Measurements from ENCODE around the gene LRP8. TPM values are rescaled to one million over a fixed set of nuclear protein-coding genes. Genes with fewer than 3 reads are reported as not detected.

Gene LRP8
- total and polyA plus RNA-seq, 4 donors = 2.6 to 20.0 (median 9.6) TPM

GRCh38 chr1:53265581-53265980 lies 62.3 kb downstream of the LRP8 start:
- no peak for TF ChIP-seq CTCF (IDR thresholded peaks at IDR 0.05; ENCODE audit: control extremely low read depth, extremely low read depth)
- no peak for DNase-seq
- Histone ChIP-seq H3K27ac (ENCODE audit: low read depth in 1 of 2, low read length in 1 of 2) (no peak overlapping the region), H3K9ac (ENCODE audit: insufficient read depth in 1 of 2, low read length in 2 of 2) (no peak overlapping the region), H3K9me3 (ENCODE audit: control insufficient read depth in 4 of 4, insufficient read depth in 3 of 4, low read length in 3 of 4) (no peaks in the 10 kb centered on the region), H3K4me1 (ENCODE audit: control insufficient read depth in 5 of 5, insufficient read depth in 5 of 5, low read length in 5 of 5) (no peaks in the 10 kb centered on the region), H3K36me3 (ENCODE audit: control insufficient read depth in 4 of 4, insufficient read depth in 4 of 4, low read length in 4 of 4) (peaks cover 0 to 7% (median 3%) of the 10 kb centered on the region in 4 donors), H3K4me3 (no peak overlapping the region), H3K27me3 (ENCODE audit: control insufficient read depth in 3 of 3, insufficient read depth in 3 of 3, low read length in 2 of 3) (no peaks in the 10 kb centered on the region)
- 94 to 97% methylated on average over 4 of the region's 4 CpGs for WGBS, 2 donors
- ATAC-seq (ENCODE audit: insufficient read depth, low FRiP score) = no peak

GRCh38 chr1:53264048-53264447 lies 63.8 kb downstream of the LRP8 start:
- TF ChIP-seq CTCF (IDR thresholded peaks at IDR 0.05; ENCODE audit: control extremely low read depth, extremely low read depth) = no peak
- no peak overlapping the region for H3K9ac ChIP-seq (ENCODE audit: insufficient read depth in 1 of 2, low read length in 2 of 2)
- H3K4me3 ChIP-seq = no peak overlapping the region
- H3K9me3 ChIP-seq (ENCODE audit: control insufficient read depth in 4 of 4, insufficient read depth in 3 of 4, low read length in 3 of 4) = no peaks in the 10 kb centered on the region
- ATAC-seq (ENCODE audit: insufficient read depth, low FRiP score) = no peak
- no peak for DNase-seq
- H3K27ac ChIP-seq (ENCODE audit: low read depth in 1 of 2, low read length in 1 of 2) = no peak overlapping the region
- H3K27me3 ChIP-seq (ENCODE audit: control insufficient read depth in 3 of 3, insufficient read depth in 3 of 3, low read length in 2 of 3) = no peaks in the 10 kb centered on the region
- 97 to 99% methylated on average over 11 of the region's 11 CpGs for WGBS, 2 donors
- H3K36me3 ChIP-seq (ENCODE audit: control insufficient read depth in 4 of 4, insufficient read depth in 4 of 4, low read length in 4 of 4) = peaks cover 0 to 11% (median 3%) of the 10 kb centered on the region in 4 donors
- no peaks in the 10 kb centered on the region for H3K4me1 ChIP-seq (ENCODE audit: control insufficient read depth in 5 of 5, insufficient read depth in 5 of 5, low read length in 5 of 5)

- peaks cover 0 to 11% (median 3%) of the 10 kb centered on the region in 4 donors for H3K36me3 ChIP-seq (ENCODE audit: control insufficient read depth in 4 of 4, insufficient read depth in 4 of 4, low read length in 4 of 4)
- WGBS, 2 donors = 94 to 98% methylated on average over 3 of the region's 3 CpGs
- DNase-seq (no peak), ATAC-seq (ENCODE audit: insufficient read depth, low FRiP score) (no peak)
- no peaks in the 10 kb centered on the region for H3K9me3 ChIP-seq (ENCODE audit: control insufficient read depth in 4 of 4, insufficient read depth in 3 of 4, low read length in 3 of 4)
- no peak for TF ChIP-seq CTCF (IDR thresholded peaks at IDR 0.05; ENCODE audit: control extremely low read depth, extremely low read depth)
- H3K9ac ChIP-seq (ENCODE audit: insufficient read depth in 1 of 2, low read length in 2 of 2) = no peak overlapping the region
- no peak overlapping the region for H3K4me3 ChIP-seq
- no peaks in the 10 kb centered on the region for H3K27me3 ChIP-seq (ENCODE audit: control insufficient read depth in 3 of 3, insufficient read depth in 3 of 3, low read length in 2 of 3)
- H3K4me1 ChIP-seq (ENCODE audit: control insufficient read depth in 5 of 5, insufficient read depth in 5 of 5, low read length in 5 of 5) = peaks cover 0 to 4% (median 0%) of the 10 kb centered on the region in 5 donors
- H3K27ac ChIP-seq (ENCODE audit: low read depth in 1 of 2, low read length in 1 of 2) = no peak overlapping the region
Observed at GRCh38 chr1:53262000-53262399, 65.9 kb downstream of the LRP8 start.

GRCh38 chr1:53260631-53261247 lies 67.1 kb downstream of the LRP8 start:
- Histone ChIP-seq H3K9me3 (ENCODE audit: control insufficient read depth in 4 of 4, insufficient read depth in 3 of 4, low read length in 3 of 4) (no peaks in the 10 kb centered on the region), H3K36me3 (ENCODE audit: control insufficient read depth in 4 of 4, insufficient read depth in 4 of 4, low read length in 4 of 4) (peaks cover 0 to 13% (median 3%) of the 10 kb centered on the region in 4 donors), H3K4me1 (ENCODE audit: control insufficient read depth in 5 of 5, insufficient read depth in 5 of 5, low read length in 5 of 5) (peaks cover 0 to 8% (median 0%) of the 10 kb centered on the region in 5 donors), H3K4me3 (no peak overlapping the region), H3K27me3 (ENCODE audit: control insufficient read depth in 3 of 3, insufficient read depth in 3 of 3, low read length in 2 of 3) (no peaks in the 10 kb centered on the region), H3K27ac (ENCODE audit: low read depth in 1 of 2, low read length in 1 of 2) (no peak overlapping the region), H3K9ac (ENCODE audit: insufficient read depth in 1 of 2, low read length in 2 of 2) (no peak overlapping the region)
- no peak for DNase-seq
- no peak for TF ChIP-seq CTCF (IDR thresholded peaks at IDR 0.05; ENCODE audit: control extremely low read depth, extremely low read depth)
- 88 to 92% methylated on average over 4 of the region's 4 CpGs for WGBS, 2 donors
- ATAC-seq (ENCODE audit: insufficient read depth, low FRiP score) = no peak
